HEK293 (cell line): ENCODE data around the gene DNASE2B.

Experiments
- GLI2 ChIP-seq: fragments of 450-650 bp; formaldehyde crosslinking; IDR thresholded peaks from 2 replicates; pipeline ENCODE4; 2017; ENCODE audit warnings: missing biosample characterization, missing genetic modification characterization, low read depth, borderline replicate concordance
- ZNF202 ChIP-seq: fragments of 450-650 bp; formaldehyde crosslinking; IDR thresholded peaks from 2 replicates; pipeline ENCODE4 v1.5.1; 2016; ENCODE audit warnings: missing biosample characterization, missing genetic modification characterization, borderline replicate concordance
- ZNF341 ChIP-seq: fragments of 450-650 bp; formaldehyde crosslinking; IDR thresholded peaks from 2 replicates; pipeline ENCODE4; 2016; ENCODE audit warnings: low read depth, missing biosample characterization, missing genetic modification characterization
- ZNF416 ChIP-seq: fragments of 450-650 bp; formaldehyde crosslinking; IDR thresholded peaks from 2 replicates; pipeline ENCODE4 v1.5.1; 2016; ENCODE audit warnings: missing biosample characterization, missing genetic modification characterization
- ZNF629 ChIP-seq: fragments of 450-650 bp; formaldehyde crosslinking; IDR thresholded peaks from 2 replicates; pipeline ENCODE4 v1.5.1; 2017; ENCODE audit warnings: missing biosample characterization, missing genetic modification characterization
- TF ChIP-seq, protein P1 (sequence below): fragments of 450-650 bp; formaldehyde crosslinking; IDR thresholded peaks from 2 replicates; pipeline ENCODE4 v1.5.1; 2016; ENCODE audit warnings: missing biosample characterization, missing genetic modification characterization
- TF ChIP-seq, protein P2 (sequence below): fragments of 450-650 bp; formaldehyde crosslinking; IDR thresholded peaks from 2 replicates; pipeline ENCODE4 v1.5.1; 2016; ENCODE audit warnings: missing biosample characterization, missing genetic modification characterization

DNA sequence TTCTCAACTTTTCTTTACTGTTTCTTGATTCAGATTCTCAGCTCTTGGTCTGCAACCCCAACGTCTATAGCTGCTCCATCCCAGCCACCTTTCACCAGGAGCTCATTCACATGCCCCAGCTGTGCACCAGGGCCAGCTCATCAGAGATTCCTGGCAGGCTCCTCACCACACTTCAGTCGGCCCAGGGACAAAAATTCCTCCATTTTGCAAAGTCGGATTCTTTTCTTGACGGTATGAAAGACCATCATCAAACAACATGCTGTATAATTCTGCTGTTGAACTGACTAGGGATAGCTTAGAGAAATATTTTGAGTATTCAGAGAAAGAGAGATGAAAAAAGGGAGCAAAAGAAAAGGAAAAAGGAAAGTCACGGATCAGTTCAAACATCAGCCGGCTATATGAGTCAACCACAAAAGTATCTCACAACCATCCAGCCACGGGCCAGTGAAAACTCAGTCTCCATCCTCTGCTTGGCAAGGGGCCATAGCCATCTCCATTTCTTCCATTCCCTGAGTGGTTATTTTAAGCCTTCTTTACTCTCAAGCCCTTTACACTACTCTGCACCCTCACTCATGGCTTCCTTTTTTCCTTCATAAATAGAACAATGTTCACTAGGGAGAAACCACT is 14.1 kb downstream of the DNASE2B start:
- TF ChIP-seq GLI2 (tag by site-specific recombination) (no peak), ZNF202 (tag by site-specific recombination) (no peak), ZNF416 (no peak), ZNF341 (tag by site-specific recombination) (no peak), ZNF629 (tag by site-specific recombination) (no peak)
- TF ChIP-seq, protein P1, sequence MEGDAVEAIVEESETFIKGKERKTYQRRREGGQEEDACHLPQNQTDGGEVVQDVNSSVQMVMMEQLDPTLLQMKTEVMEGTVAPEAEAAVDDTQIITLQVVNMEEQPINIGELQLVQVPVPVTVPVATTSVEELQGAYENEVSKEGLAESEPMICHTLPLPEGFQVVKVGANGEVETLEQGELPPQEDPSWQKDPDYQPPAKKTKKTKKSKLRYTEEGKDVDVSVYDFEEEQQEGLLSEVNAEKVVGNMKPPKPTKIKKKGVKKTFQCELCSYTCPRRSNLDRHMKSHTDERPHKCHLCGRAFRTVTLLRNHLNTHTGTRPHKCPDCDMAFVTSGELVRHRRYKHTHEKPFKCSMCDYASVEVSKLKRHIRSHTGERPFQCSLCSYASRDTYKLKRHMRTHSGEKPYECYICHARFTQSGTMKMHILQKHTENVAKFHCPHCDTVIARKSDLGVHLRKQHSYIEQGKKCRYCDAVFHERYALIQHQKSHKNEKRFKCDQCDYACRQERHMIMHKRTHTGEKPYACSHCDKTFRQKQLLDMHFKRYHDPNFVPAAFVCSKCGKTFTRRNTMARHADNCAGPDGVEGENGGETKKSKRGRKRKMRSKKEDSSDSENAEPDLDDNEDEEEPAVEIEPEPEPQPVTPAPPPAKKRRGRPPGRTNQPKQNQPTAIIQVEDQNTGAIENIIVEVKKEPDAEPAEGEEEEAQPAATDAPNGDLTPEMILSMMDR = no peak
- TF ChIP-seq, protein P2, sequence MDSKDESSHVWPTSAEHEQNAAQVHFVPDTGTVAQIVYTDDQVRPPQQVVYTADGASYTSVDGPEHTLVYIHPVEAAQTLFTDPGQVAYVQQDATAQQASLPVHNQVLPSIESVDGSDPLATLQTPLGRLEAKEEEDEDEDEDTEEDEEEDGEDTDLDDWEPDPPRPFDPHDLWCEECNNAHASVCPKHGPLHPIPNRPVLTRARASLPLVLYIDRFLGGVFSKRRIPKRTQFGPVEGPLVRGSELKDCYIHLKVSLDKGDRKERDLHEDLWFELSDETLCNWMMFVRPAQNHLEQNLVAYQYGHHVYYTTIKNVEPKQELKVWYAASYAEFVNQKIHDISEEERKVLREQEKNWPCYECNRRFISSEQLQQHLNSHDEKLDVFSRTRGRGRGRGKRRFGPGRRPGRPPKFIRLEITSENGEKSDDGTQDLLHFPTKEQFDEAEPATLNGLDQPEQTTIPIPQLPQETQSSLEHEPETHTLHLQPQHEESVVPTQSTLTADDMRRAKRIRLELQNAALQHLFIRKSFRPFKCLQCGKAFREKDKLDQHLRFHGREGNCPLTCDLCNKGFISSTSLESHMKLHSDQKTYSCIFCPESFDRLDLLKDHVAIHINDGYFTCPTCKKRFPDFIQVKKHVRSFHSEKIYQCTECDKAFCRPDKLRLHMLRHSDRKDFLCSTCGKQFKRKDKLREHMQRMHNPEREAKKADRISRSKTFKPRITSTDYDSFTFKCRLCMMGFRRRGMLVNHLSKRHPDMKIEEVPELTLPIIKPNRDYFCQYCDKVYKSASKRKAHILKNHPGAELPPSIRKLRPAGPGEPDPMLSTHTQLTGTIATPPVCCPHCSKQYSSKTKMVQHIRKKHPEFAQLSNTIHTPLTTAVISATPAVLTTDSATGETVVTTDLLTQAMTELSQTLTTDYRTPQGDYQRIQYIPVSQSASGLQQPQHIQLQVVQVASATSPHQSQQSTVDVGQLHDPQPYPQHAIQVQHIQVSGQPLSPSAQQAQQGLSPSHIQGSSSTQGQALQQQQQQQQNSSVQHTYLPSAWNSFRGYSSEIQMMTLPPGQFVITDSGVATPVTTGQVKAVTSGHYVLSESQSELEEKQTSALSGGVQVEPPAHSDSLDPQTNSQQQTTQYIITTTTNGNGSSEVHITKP (tag by site-specific recombination) = no peak
